Natural killer cell (primary cell): ENCODE data around the gene SHLD2. TPM values are rescaled to one million over a fixed set of nuclear protein-coding genes. Genes with fewer than 3 reads are reported as not detected.

Experiments used
- ATAC-seq, 3 donors: fragments of 150-1000 bp in 2 of 3; fragments of 200-7000 bp in 1 of 3; cut with Tn5 transposase; 1 replicate in 1 of 3; 2 replicates in 2 of 3; pipeline ENCODE4 v1.10.0; 2021; ENCODE audit warnings: mild to moderate bottlenecking in 2 of 3, moderate library complexity in 2 of 3
- DNase-seq, 2 donors: peaks; one replicate each; pipeline versions ENCODE4 v3.0.0 to v3.0.0-alpha.2; 2013 to 2021; ENCODE audit warnings: mixed read lengths in 1 of 2
- H3K27ac ChIP-seq: one replicate; pipeline ENCODE4 v1.5.1; 2013; ENCODE audit warnings: mild to moderate bottlenecking, low read length
- H3K27me3 ChIP-seq: one replicate; pipeline ENCODE4 v1.6.1; 2013; ENCODE audit warnings: low read length; ENCODE audit not compliant: control insufficient read depth, insufficient read depth
- H3K36me3 ChIP-seq: one replicate; pipeline ENCODE4 v1.6.1; 2013; ENCODE audit warnings: low read length; ENCODE audit not compliant: control insufficient read depth, insufficient read depth
- H3K4me1 ChIP-seq: one replicate; pipeline ENCODE4 v1.6.1; 2013; ENCODE audit warnings: low read length; ENCODE audit not compliant: control insufficient read depth, insufficient read depth
- H3K4me3 ChIP-seq: one replicate; pipeline ENCODE4 v1.5.1; 2013; ENCODE audit warnings: low read length
- H3K9me3 ChIP-seq: one replicate; pipeline ENCODE4 v1.6.1; 2013; ENCODE audit warnings: low read length; ENCODE audit not compliant: control insufficient read depth, insufficient read depth
- H3K27ac Mint-ChIP-seq, 2 donors: one replicate each; pipeline ENCODE4 v1.8.0; 2022; ENCODE audit warnings: mild to moderate bottlenecking in 2 of 2, mixed read lengths in 2 of 2, moderate library complexity in 1 of 2
- H3K27me3 Mint-ChIP-seq, 2 donors: one replicate each; pipeline ENCODE4 v1.8.0; 2022; ENCODE audit warnings: low read depth in 2 of 2, mixed read lengths in 2 of 2
- H3K36me3 Mint-ChIP-seq: one replicate; pipeline ENCODE4 v1.8.0; 2022; ENCODE audit warnings: mixed read lengths
- H3K4me1 Mint-ChIP-seq, 2 donors: one replicate each; pipeline ENCODE4 v1.8.0; 2022; ENCODE audit warnings: mixed read lengths in 2 of 2
- H3K4me3 Mint-ChIP-seq: one replicate; pipeline ENCODE4 v1.8.0; 2022; ENCODE audit warnings: mild to moderate bottlenecking, moderate library complexity, mixed read lengths
- H3K9me3 Mint-ChIP-seq, 2 donors: one replicate each; pipeline ENCODE4 v1.8.0; 2022; ENCODE audit warnings: mixed read lengths in 2 of 2
- WGBS: methylation state at CpG from one replicate; pipeline ENCODE4 v1.1.7; 2013; ENCODE audit warnings: missing lambda C conversion rate; ENCODE audit not compliant: insufficient coverage; 5-methylcytosine and 5-hydroxymethylcytosine counted together
- intact Hi-C: fragments of 100-400 bp; cut with micrococcal nuclease; formaldehyde crosslinking; loops from one replicate; pipeline ENCODE4 v1.14.2; 2022
- total RNA-seq, 4 donors: library from RNA; stranded (reverse); fragments of 120-200 nt in 1 of 4; gene quantifications; one replicate each; pipeline versions ENCODE4 v1.2.3 to v1.2.4, GENCODE V29; 2013 to 2022
- TF ChIP-seq, protein P1 (sequence below): fragments of 200-600 bp; IDR thresholded peaks from one replicate; pipeline ENCODE4 v1.8.0; 2022; ENCODE audit warnings: antibody characterized with exemption

The SHLD2 gene
- 10 to 100 TPM; 32.6 to 37.5 (median 34.1) TPM for total RNA-seq
- 52.5 TPM for total RNA-seq (2013)

- Histone ChIP-seq H3K9me3 (no peaks in the 10 kb centered on the region), H3K4me3 (peak within 1 kb of the TSS; percentile 69), H3K27ac (peak within 1 kb of the TSS; percentile 94), H3K4me1 (peaks cover 18% of the 10 kb centered on the region), H3K36me3 (peaks cover 4% of the 10 kb centered on the region), H3K27me3 (no peaks in the 10 kb centered on the region)
- Mint-ChIP-seq H3K36me3 (no peaks in the 10 kb centered on the region), H3K27ac (peak within 1 kb of the TSS; percentile 85 to 92), H3K27me3 (no peaks in the 10 kb centered on the region), H3K9me3 (no peaks in the 10 kb centered on the region), H3K4me1 (peaks cover 41 to 44% of the 10 kb centered on the region in 2 donors), H3K4me3 (peak within 1 kb of the TSS; percentile 92)
- ATAC-seq: peak; percentile 62 to 83 (median 71)
- intact Hi-C loops: loop anchor here (1.0 to 5.0 kb wide), 3 partner anchors 10 to 768 kb away; partner anchors contain the start of genes KLLN and PTEN
- TF ChIP-seq, protein P1, sequence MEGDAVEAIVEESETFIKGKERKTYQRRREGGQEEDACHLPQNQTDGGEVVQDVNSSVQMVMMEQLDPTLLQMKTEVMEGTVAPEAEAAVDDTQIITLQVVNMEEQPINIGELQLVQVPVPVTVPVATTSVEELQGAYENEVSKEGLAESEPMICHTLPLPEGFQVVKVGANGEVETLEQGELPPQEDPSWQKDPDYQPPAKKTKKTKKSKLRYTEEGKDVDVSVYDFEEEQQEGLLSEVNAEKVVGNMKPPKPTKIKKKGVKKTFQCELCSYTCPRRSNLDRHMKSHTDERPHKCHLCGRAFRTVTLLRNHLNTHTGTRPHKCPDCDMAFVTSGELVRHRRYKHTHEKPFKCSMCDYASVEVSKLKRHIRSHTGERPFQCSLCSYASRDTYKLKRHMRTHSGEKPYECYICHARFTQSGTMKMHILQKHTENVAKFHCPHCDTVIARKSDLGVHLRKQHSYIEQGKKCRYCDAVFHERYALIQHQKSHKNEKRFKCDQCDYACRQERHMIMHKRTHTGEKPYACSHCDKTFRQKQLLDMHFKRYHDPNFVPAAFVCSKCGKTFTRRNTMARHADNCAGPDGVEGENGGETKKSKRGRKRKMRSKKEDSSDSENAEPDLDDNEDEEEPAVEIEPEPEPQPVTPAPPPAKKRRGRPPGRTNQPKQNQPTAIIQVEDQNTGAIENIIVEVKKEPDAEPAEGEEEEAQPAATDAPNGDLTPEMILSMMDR: no peak
- WGBS: under 1% methylated on average over 101 of the region's 111 CpGs
- DNase-seq: peak; percentile 88 to 94
Observed at GRCh38 chr10:87094373-87095235, at the start of gene SHLD2, which contains the start of gene GLUD1. Gene SHLD2 (plus strand): TSS chr10:87095206. CDS start chr10:87151355, 56,149 bp downstream. Gene GLUD1 (minus strand): TSS chr10:87094843. CDS start chr10:87094769, 74 bp downstream.

GRCh38 chr10:87045434-87045938, 49.5 kb upstream of the SHLD2 start:
- no peak for DNase-seq
- Mint-ChIP-seq H3K9me3 (no peaks in the 10 kb centered on the region), H3K4me3 (no peak overlapping the region), H3K27me3 (no peaks in the 10 kb centered on the region), H3K27ac (no peak overlapping the region), H3K36me3 (peaks cover 9% of the 10 kb centered on the region), H3K4me1 (no peaks in the 10 kb centered on the region)
- Histone ChIP-seq H3K4me3 (no peak overlapping the region), H3K4me1 (no peaks in the 10 kb centered on the region), H3K9me3 (no peaks in the 10 kb centered on the region), H3K27me3 (no peaks in the 10 kb centered on the region), H3K27ac (no peak overlapping the region), H3K36me3 (peaks cover 25% of the 10 kb centered on the region)
- WGBS: 100% methylated on average over 6 of the region's 6 CpGs
- TF ChIP-seq, protein P1: no peak
- intact Hi-C loops: no loop called here
- ATAC-seq: no peak

GRCh38 chr10:87053111-87053510, 41.9 kb upstream of the SHLD2 start:
- no peaks in the 10 kb centered on the region for H3K27me3 Mint-ChIP-seq
- peaks cover 5% of the 10 kb centered on the region for H3K4me1 ChIP-seq
- no peaks in the 10 kb centered on the region for H3K36me3 Mint-ChIP-seq
- no peak overlapping the region for H3K27ac ChIP-seq
- H3K4me3 Mint-ChIP-seq: no peak overlapping the region
- H3K27ac Mint-ChIP-seq: no peak overlapping the region
- H3K36me3 ChIP-seq: peaks cover 67% of the 10 kb centered on the region
- no peaks in the 10 kb centered on the region for H3K27me3 ChIP-seq
- intact Hi-C loops: no loop called here
- DNase-seq (no peak), ATAC-seq (no peak)
- H3K9me3 ChIP-seq: no peaks in the 10 kb centered on the region
- no peak overlapping the region for H3K4me3 ChIP-seq
- no peaks in the 10 kb centered on the region for H3K4me1 Mint-ChIP-seq
- H3K9me3 Mint-ChIP-seq: no peaks in the 10 kb centered on the region
- WGBS: 100% methylated on average over 3 of the region's 3 CpGs
- TF ChIP-seq, protein P1: no peak
